ENCODE measurements around the gene PPM1J. TPM values are rescaled to one million over a fixed set of nuclear protein-coding genes. Genes with fewer than 3 reads are reported as not detected.

The PPM1J gene
- total and polyA plus RNA-seq, 9 of the 15 experiments (the other 6 are each of a cell fraction or from before 2014, with no cell fraction given), result 0.25 to 10.5 (median 4.2) TPM

GRCh38 chr1:112674440-112674985 is 40.6 kb downstream of the PPM1J start, which contains the start of gene MOV10 (continued):
- TF ChIP-seq FOXK2 (conservative IDR thresholded peaks at IDR 0.05 in 1 of 2, IDR thresholded peaks at IDR 0.05 in 1 of 2; ENCODE audit: low read depth in 2 of 2) (peak in 1 of 2 experiments; percentile 13; a peak in 1 of 4 replicates), ZNF274 (IDR thresholded peaks at IDR 0.05; ENCODE audit: borderline replicate concordance, low read depth, low read length) (no peak), ZBTB11 (CRISPR knock-in tag; IDR thresholded peaks at IDR 0.05) (0 out of 6 replicates have a peak, but pooled peaks of 1 of the 3 experiments have one; percentile 9), ZKSCAN1 (IDR thresholded peaks at IDR 0.05; ENCODE audit: low read depth, low read length) (no peak), TRIM28 (IDR thresholded peaks at IDR 0.05) (peak; percentile 62; the same call in 1 of the 2 replicates), KAT7 (CRISPR knock-in tag; IDR thresholded peaks at IDR 0.05; ENCODE audit: borderline replicate concordance) (no peak; the same call in 1 of the 2 replicates), HNRNPUL1 (IDR thresholded peaks at IDR 0.05; ENCODE audit: low read length) (peak; percentile 19; the same call in 1 of the 2 replicates), ZBTB40 (IDR thresholded peaks at IDR 0.05) (peak; percentile 65), ZBTB40 (CRISPR knock-in tag; IDR thresholded peaks at IDR 0.05) (no peak), SNRNP70 (optimal IDR thresholded peaks at IDR 0.05; ENCODE audit: low read depth, low read length) (peak; percentile 22), ERF (CRISPR knock-in tag; IDR thresholded peaks at IDR 0.05) (peak; percentile 93; the same call in 1 of the 2 replicates), HMG20A (CRISPR knock-in tag; conservative IDR thresholded peaks at IDR 0.05) (no peak), MAFF (IDR thresholded peaks at IDR 0.05; ENCODE audit: low read length) (no peak), TARDBP (IDR thresholded peaks at IDR 0.05) (0 out of 2 replicates have a peak, but pooled peaks have one; percentile 18)
